GM23338 (cell line): ENCODE results near the gene MYD88. TPM values are rescaled to one million over a fixed set of nuclear protein-coding genes. Genes with fewer than 3 reads are reported as not detected.

Source experiments
- ATAC-seq: fragments of 200-7000 bp; cut with Tn5 transposase; 3 replicates; pipeline ENCODE4 v1.9.1; 2020
- DNase-seq: peaks from one replicate; pipeline ENCODE4 v3.0.0-alpha.2; 2015; ENCODE audit warnings: low spot score
- H2AFZ ChIP-seq: fragments of 200-600 bp; sonication (generic); 2 replicates; pipeline ENCODE4 v1.8.0; 2016; ENCODE audit warnings: antibody characterized with exemption, mild to moderate bottlenecking, moderate library complexity
- H3F3A ChIP-seq: fragments of 200-600 bp; sonication (generic); replicated peaks from 2 replicates; pipeline ENCODE4 v1.8.0; 2017; ENCODE audit warnings: antibody characterized with exemption, mixed run types, low read depth
- H3K27ac ChIP-seq: fragments of 200-600 bp; sonication (generic); 2 replicates; pipeline ENCODE4 v1.6.1; 2016; ENCODE audit warnings: low read depth
- H3K27me3 ChIP-seq: fragments of 200-600 bp; sonication (generic); 2 replicates; pipeline ENCODE4 v1.8.0; 2016; ENCODE audit warnings: mild to moderate bottlenecking, mixed run types, moderate library complexity; ENCODE audit not compliant: insufficient read depth
- H3K36me3 ChIP-seq: fragments of 200-600 bp; sonication (generic); 2 replicates; pipeline ENCODE4 v1.8.0; 2016; ENCODE audit warnings: mild to moderate bottlenecking; ENCODE audit not compliant: insufficient read depth
- H3K4me1 ChIP-seq: fragments of 200-600 bp; sonication (generic); 2 replicates; pipeline ENCODE4 v1.8.0; 2016; ENCODE audit warnings: mild to moderate bottlenecking, moderate library complexity; ENCODE audit not compliant: insufficient read depth
- H3K4me2 ChIP-seq: fragments of 200-600 bp; sonication (generic); 2 replicates; pipeline ENCODE4 v1.7.1; 2017; ENCODE audit warnings: mixed run types
- H3K4me3 ChIP-seq: fragments of 200-600 bp; sonication (generic); 2 replicates; pipeline ENCODE4 v1.6.1; 2016; ENCODE audit warnings: mixed run types
- H3K79me2 ChIP-seq: fragments of 200-600 bp; sonication (generic); replicated peaks from 2 replicates; pipeline ENCODE4 v1.8.0; 2017; ENCODE audit warnings: mild to moderate bottlenecking; ENCODE audit not compliant: insufficient read depth
- H3K9me2 ChIP-seq: fragments of 200-600 bp; sonication (generic); 2 replicates; pipeline ENCODE4 v1.8.0; 2017; ENCODE audit not compliant: insufficient read depth
- H4K20me1 ChIP-seq: fragments of 200-600 bp; sonication (generic); replicated peaks from 2 replicates; pipeline ENCODE4 v1.8.0; 2017; ENCODE audit warnings: mild to moderate bottlenecking; ENCODE audit not compliant: insufficient read depth
- H3K27ac Mint-ChIP-seq: 2 replicates; pipeline ENCODE4 v1.8.0; 2020; ENCODE audit warnings: inconsistent platforms, mild to moderate bottlenecking, moderate library complexity, mixed read lengths
- H3K27me3 Mint-ChIP-seq: 3 replicates; pipeline ENCODE4 v1.8.0; 2022; ENCODE audit warnings: low read depth, mild to moderate bottlenecking, moderate library complexity, mixed read lengths, inconsistent platforms; ENCODE audit not compliant: insufficient read depth, poor library complexity
- H3K36me3 Mint-ChIP-seq: 3 replicates; pipeline ENCODE4 v1.8.0; 2021; ENCODE audit warnings: low read depth, mild to moderate bottlenecking, inconsistent platforms, moderate library complexity, mixed read lengths
- H3K4me1 Mint-ChIP-seq: 3 replicates; pipeline ENCODE4 v1.8.0; 2020; ENCODE audit warnings: mild to moderate bottlenecking, inconsistent platforms, mixed read lengths
- H3K4me3 Mint-ChIP-seq: 3 replicates; pipeline ENCODE4 v1.8.0; 2021; ENCODE audit warnings: moderate library complexity, mild to moderate bottlenecking, inconsistent platforms, mixed read lengths
- H3K9me3 Mint-ChIP-seq: 3 replicates; pipeline ENCODE4 v1.8.0; 2020; ENCODE audit warnings: moderate library complexity, mild to moderate bottlenecking, inconsistent platforms, mixed read lengths
- CREB1 ChIP-seq: fragments of 250-450 bp; sonication (Bioruptor Pico); IDR thresholded peaks from 2 replicates; pipeline ENCODE4 v1.5.0; 2020; ENCODE audit warnings: low read depth, mild to moderate bottlenecking, moderate library complexity
- CTCF ChIP-seq, 2 experiments: fragments of 200-600 bp in 1 of 2; sonication (generic) in 1 of 2; conservative IDR thresholded peaks; 2 replicates each; pipeline versions ENCODE4 v1.5.1 to v1.6.1; 2016 to 2017; ENCODE audit warnings: antibody characterized with exemption in 2 of 2, low read depth in 2 of 2, mild to moderate bottlenecking in 2 of 2, moderate library complexity in 1 of 2
- ETS1 ChIP-seq: IDR thresholded peaks from 2 replicates; pipeline ENCODE4 v1.6.1; 2016; ENCODE audit warnings: antibody characterized with exemption
- EZH2phosphoT487 ChIP-seq: fragments of 200-600 bp; sonication (generic); IDR thresholded peaks from one replicate; pipeline ENCODE4 v1.8.1; 2018; ENCODE audit warnings: antibody characterized with exemption; ENCODE audit not compliant: unreplicated experiment
- JUNB ChIP-seq: IDR thresholded peaks from one replicate; pipeline ENCODE4 v1.6.1; 2016; ENCODE audit warnings: antibody characterized with exemption; ENCODE audit not compliant: unreplicated experiment
- NANOG ChIP-seq: IDR thresholded peaks from 2 replicates; pipeline ENCODE4 v1.6.1; 2016; ENCODE audit warnings: antibody characterized with exemption, borderline replicate concordance
- POLR2AphosphoS5 ChIP-seq: IDR thresholded peaks from 2 replicates; pipeline ENCODE4 v1.6.1; 2016; ENCODE audit warnings: antibody characterized with exemption, low read depth
- REST ChIP-seq: IDR thresholded peaks from one replicate; pipeline ENCODE4 v1.6.1; 2018; ENCODE audit warnings: antibody characterized with exemption; ENCODE audit not compliant: unreplicated experiment
- STAT1 ChIP-seq: IDR thresholded peaks from one replicate; pipeline ENCODE4 v1.6.1; 2016; ENCODE audit warnings: antibody characterized with exemption; ENCODE audit not compliant: unreplicated experiment
- ZNF114 ChIP-seq: fragments of 250-450 bp; sonication (Bioruptor Pico); IDR thresholded peaks from 2 replicates; pipeline ENCODE4 v1.5.0; 2020; ENCODE audit warnings: mild to moderate bottlenecking, moderate library complexity
- ZNF331 ChIP-seq: fragments of 250-450 bp; sonication (Bioruptor Pico); IDR thresholded peaks from 2 replicates; pipeline ENCODE4 v1.5.0; 2020; ENCODE audit warnings: low read depth, mild to moderate bottlenecking, moderate library complexity
- ZNF462 ChIP-seq: fragments of 250-450 bp; sonication (Bioruptor Pico); IDR thresholded peaks from 2 replicates; pipeline ENCODE4 v1.5.0; 2020; ENCODE audit warnings: mild to moderate bottlenecking, moderate library complexity
- polyA plus RNA-seq: library from polyadenylated mRNA; unstranded; fragments of >200 nt; fragmentation: Nextera tagmentation; extraction: Ambion mirVana; gene quantifications from 2 replicates; pipeline ENCODE4 v1.2.1, GENCODE V29; 2016
- total RNA-seq: library from RNA; depleted of rRNA; stranded (reverse); fragments of >200 nt; shearing (Covaris generic); gene quantifications from 2 replicates; pipeline ENCODE4 v1.2.3, GENCODE V29; 2014

The MYD88 gene
- total and polyA plus RNA-seq, 2 experiments from 2014 or later: 15.5 to 26.0 TPM

GRCh38 chr3:38111696-38112377 is 26.6 kb upstream of the MYD88 start:
- Histone ChIP-seq H4K20me1 (no peaks in the 10 kb centered on the region; the same call in 1 of the 2 replicates), H3K79me2 (no peaks in the 10 kb centered on the region), H3K36me3 (no peaks in the 10 kb centered on the region), H3K4me2 (no peak overlapping the region), H3K27me3 (no peaks in the 10 kb centered on the region), H3K9me2 (no peaks in the 10 kb centered on the region), H3K4me3 (no peak overlapping the region), H3K27ac (no peak overlapping the region), H3F3A (no peaks in the 10 kb centered on the region), H2AFZ (no peak overlapping the region), H3K4me1 (no peaks in the 10 kb centered on the region)
- TF ChIP-seq STAT1: no peak
- TF ChIP-seq ETS1: no peak
- TF ChIP-seq POLR2AphosphoS5: no peak
- TF ChIP-seq EZH2phosphoT487: no peak
- no peak for TF ChIP-seq CREB1
- no peak for TF ChIP-seq JUNB
- no peak for TF ChIP-seq ZNF331
- no peak for TF ChIP-seq REST
- TF ChIP-seq CTCF (conservative IDR thresholded peaks at IDR 0.05; ENCODE audit: low read depth in 2 of 2): no peak
- no peak for TF ChIP-seq ZNF114 (CRISPR knock-in tag)
- no peak for TF ChIP-seq NANOG
- no peak for TF ChIP-seq ZNF462 (CRISPR knock-in tag)
- H3K36me3 Mint-ChIP-seq: no peaks in the 10 kb centered on the region
- no peak overlapping the region for H3K4me3 Mint-ChIP-seq
- no peak overlapping the region for H3K27ac Mint-ChIP-seq
- DNase-seq (no peak), ATAC-seq (no peak)
- no peaks in the 10 kb centered on the region for H3K9me3 Mint-ChIP-seq
- peaks cover 16% of the 10 kb centered on the region for H3K27me3 Mint-ChIP-seq
- H3K4me1 Mint-ChIP-seq: no peaks in the 10 kb centered on the region
